WTC11 (cell line): ENCODE measurements around the gene PPM1N. TPM values are rescaled to one million over a fixed set of nuclear protein-coding genes. Genes with fewer than 3 reads are reported as not detected.

Source experiments
- ARID4B ChIP-seq: sonication (generic); formaldehyde crosslinking; IDR thresholded peaks from 2 replicates; pipeline ENCODE4 v1.8.0; 2023; ENCODE audit warnings: missing genetic modification reagents, mild to moderate bottlenecking, borderline replicate concordance
- ATF3 ChIP-seq: sonication (generic); formaldehyde crosslinking; conservative IDR thresholded peaks from 2 replicates; pipeline ENCODE4 v1.8.1; 2022; ENCODE audit warnings: mild to moderate bottlenecking, missing genetic modification reagents
- CREB1 ChIP-seq: sonication (generic); formaldehyde crosslinking; IDR thresholded peaks from 2 replicates; pipeline ENCODE4 v1.8.0; 2023; ENCODE audit warnings: mild to moderate bottlenecking, missing genetic modification reagents
- CREM ChIP-seq: sonication (generic); formaldehyde crosslinking; IDR thresholded peaks from 2 replicates; pipeline ENCODE4 v1.8.1; 2022; ENCODE audit warnings: mild to moderate bottlenecking, missing genetic modification reagents, moderate library complexity
- E2F4 ChIP-seq: sonication (generic); formaldehyde crosslinking; IDR thresholded peaks from 2 replicates; pipeline ENCODE4 v1.8.1; 2022; ENCODE audit warnings: low read depth, mild to moderate bottlenecking, moderate library complexity, missing genetic modification reagents, borderline replicate concordance
- E2F5 ChIP-seq: sonication (generic); formaldehyde crosslinking; IDR thresholded peaks from 2 replicates; pipeline ENCODE4 v1.8.1; 2022; ENCODE audit warnings: mild to moderate bottlenecking, moderate library complexity, missing genetic modification reagents
- IRF1 ChIP-seq: sonication (generic); formaldehyde crosslinking; IDR thresholded peaks from 2 replicates; pipeline ENCODE4 v1.8.0; 2023; ENCODE audit warnings: missing genetic modification reagents
- IRF2 ChIP-seq: sonication (generic); formaldehyde crosslinking; IDR thresholded peaks from 2 replicates; pipeline ENCODE4 v1.8.0; 2022; ENCODE audit warnings: low read depth, missing genetic modification reagents, borderline replicate concordance
- MXD4 ChIP-seq: fragments of 250-450 bp; sonication (Bioruptor Pico); IDR thresholded peaks from 2 replicates; pipeline ENCODE4 v1.8.0; 2021; ENCODE audit warnings: mild to moderate bottlenecking, moderate library complexity, borderline replicate concordance
- NR2C2 ChIP-seq: sonication (generic); formaldehyde crosslinking; IDR thresholded peaks from 2 replicates; pipeline ENCODE4 v1.8.0; 2022; ENCODE audit warnings: mild to moderate bottlenecking, missing genetic modification reagents
- NR3C1 ChIP-seq: sonication (generic); formaldehyde crosslinking; conservative IDR thresholded peaks from 2 replicates; pipeline ENCODE4 v1.8.1; 2023; ENCODE audit warnings: low read depth, mild to moderate bottlenecking, missing genetic modification reagents
- PRRX2 ChIP-seq: fragments of 250-450 bp; sonication (Bioruptor Pico); IDR thresholded peaks from 2 replicates; pipeline ENCODE4 v1.8.0; 2021; ENCODE audit warnings: mild to moderate bottlenecking
- USF1 ChIP-seq: sonication (generic); formaldehyde crosslinking; IDR thresholded peaks from 2 replicates; pipeline ENCODE4 v1.8.0; 2022; ENCODE audit warnings: mild to moderate bottlenecking, missing genetic modification reagents
- ZBTB21 ChIP-seq: sonication (generic); formaldehyde crosslinking; IDR thresholded peaks from 2 replicates; pipeline ENCODE4 v1.8.1; 2023; ENCODE audit warnings: mild to moderate bottlenecking, missing genetic modification reagents, borderline replicate concordance
- ZNF425 ChIP-seq: fragments of 250-450 bp; sonication (Bioruptor Pico); conservative IDR thresholded peaks from 2 replicates; pipeline ENCODE4 v1.9.0; 2021; ENCODE audit warnings: mild to moderate bottlenecking
- total RNA-seq: library from RNA; stranded (reverse); gene quantifications from 3 replicates; pipeline ENCODE4 v1.2.3, GENCODE V29; 2021

Gene PPM1N
- total RNA-seq, 1 experiment from 2014 or later = 10.3 TPM

- TF ChIP-seq ZNF425 (CRISPR knock-in tag) (no peak), ATF3 (CRISPR knock-in tag) (0 out of 2 replicates have a peak, but pooled peaks have one; percentile 71), IRF1 (CRISPR knock-in tag) (peak; percentile 96), ARID4B (CRISPR knock-in tag) (peak; percentile 89), ZBTB21 (CRISPR knock-in tag) (peak; percentile 93; the same call in 1 of the 2 replicates), CREM (CRISPR knock-in tag) (peak; percentile 66; the same call in 1 of the 2 replicates), IRF2 (0 out of 2 replicates have a peak, but pooled peaks have one; percentile 72), PRRX2 (CRISPR knock-in tag) (no peak), E2F4 (CRISPR knock-in tag) (no peak), NR2C2 (peak; percentile 88), MXD4 (no peak), NR3C1 (CRISPR knock-in tag) (peak; percentile 91; the same call in 1 of the 2 replicates), E2F5 (CRISPR knock-in tag) (peak; percentile 83), USF1 (peak; percentile 87), CREB1 (CRISPR knock-in tag) (peak; percentile 98)
- TF ChIP-seq, all 79 proteins: peak for 43
These were observed 1.2 kb downstream of the PPM1N start (continued) for GRCh38 chr19:45499196-45500180.
